Hindlimb muscle (tissue), 1 donor: ENCODE results near the gene EDC3. TPM values are rescaled to one million over a fixed set of nuclear protein-coding genes. Genes with fewer than 3 reads are reported as not detected.
"Not testable (repeated sequence)": the region's sequence is repeated elsewhere in the genome, so short reads cannot be mapped to it uniquely, and the experiment has no call there.

Experiments used
- DNase-seq: peaks from one replicate; pipeline ENCODE4 v3.0.0-alpha.2; 2013
- polyA plus RNA-seq: library from polyadenylated mRNA; unstranded; fragments of 120-200 nt; gene quantifications from one replicate; pipeline ENCODE4 v1.2.1, GENCODE V29; 2013; ENCODE audit not compliant: insufficient read length

EDC3 gene
- polyA plus RNA-seq, 1 donor, result 29.3 TPM

GRCh38 chr15:74709011-74709410, 13.2 kb upstream of the EDC3 start:
- no peak for DNase-seq

- no peak for DNase-seq
Observed at GRCh38 chr15:74696808-74697207, 984 bp upstream of the EDC3 start.

DNA sequence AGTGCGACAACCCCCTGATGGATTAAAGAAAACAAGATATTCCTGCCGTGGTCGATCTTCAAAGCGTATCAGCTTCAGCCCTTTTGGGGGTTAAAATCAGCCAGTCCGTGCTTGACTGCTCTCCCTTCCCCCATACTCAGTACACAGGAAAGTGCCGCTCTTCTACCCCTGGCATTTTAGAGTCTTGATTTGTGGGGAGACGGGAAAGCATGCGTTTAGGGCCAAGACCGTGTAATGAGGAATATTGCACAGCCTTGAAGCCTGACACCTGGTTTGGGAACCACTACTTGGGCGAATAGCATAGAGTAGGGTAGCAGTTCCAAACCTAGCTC, 540 bp upstream of the EDC3 start:
- no peak for DNase-seq

DNA sequence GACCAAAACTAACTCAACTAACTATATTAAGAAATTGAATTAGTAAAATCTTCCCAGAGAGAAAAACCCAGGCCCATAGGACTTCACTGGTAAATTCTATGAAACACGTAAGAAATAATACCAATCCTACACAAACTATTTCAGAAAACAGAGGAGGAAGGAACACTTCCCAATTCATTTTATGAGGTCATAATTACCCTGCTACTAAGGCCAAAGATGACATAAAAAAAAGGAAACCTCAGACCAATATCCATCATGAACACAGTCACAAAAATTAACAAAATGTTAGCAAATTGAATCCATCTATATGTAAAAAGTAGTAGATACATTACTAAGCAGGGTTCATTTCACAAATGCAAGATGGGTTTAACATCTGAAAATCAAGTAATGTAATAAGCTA, 3.5 kb downstream of the EDC3 start:
- no peak for DNase-seq

DNA sequence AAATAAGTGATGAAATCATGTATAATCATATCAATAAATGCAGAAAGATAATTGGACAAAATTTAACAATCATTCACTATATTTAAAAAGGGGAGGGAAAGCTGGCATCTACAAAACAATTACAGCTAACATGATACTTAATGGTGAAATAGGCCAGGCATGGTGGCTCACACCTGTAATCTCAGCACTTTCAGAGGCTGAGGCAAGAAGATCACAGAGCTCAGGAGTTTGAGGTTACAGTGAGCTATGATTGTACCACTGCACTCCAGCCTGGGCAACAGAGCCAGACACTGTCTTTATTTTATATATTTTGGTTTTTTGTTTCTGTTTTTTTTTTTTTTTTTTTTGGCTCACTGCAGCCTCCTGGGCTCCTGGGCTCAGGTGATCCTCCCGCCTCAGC, 12.1 kb downstream of the EDC3 start:
- no peak for DNase-seq

DNA sequence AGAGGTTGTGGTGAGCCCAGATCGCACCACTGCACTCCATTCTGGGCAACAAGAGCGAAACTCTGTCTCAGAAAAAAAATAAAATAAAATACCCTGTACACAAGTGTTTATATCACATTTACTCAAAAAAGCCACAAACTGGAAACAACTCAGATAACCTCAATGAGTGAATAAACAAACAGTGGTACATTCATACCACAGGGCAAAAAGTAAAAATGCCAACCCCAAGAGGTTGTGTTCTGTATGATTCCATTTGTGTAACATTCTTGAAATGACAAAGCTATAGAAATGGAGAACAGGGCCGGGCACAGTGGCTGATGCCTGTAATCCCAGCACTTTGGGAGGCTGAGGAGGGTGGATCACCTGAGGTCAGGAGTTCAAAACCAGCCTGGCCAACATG, 12.9 kb downstream of the EDC3 start:
- DNase-seq, result no peak

DNA sequence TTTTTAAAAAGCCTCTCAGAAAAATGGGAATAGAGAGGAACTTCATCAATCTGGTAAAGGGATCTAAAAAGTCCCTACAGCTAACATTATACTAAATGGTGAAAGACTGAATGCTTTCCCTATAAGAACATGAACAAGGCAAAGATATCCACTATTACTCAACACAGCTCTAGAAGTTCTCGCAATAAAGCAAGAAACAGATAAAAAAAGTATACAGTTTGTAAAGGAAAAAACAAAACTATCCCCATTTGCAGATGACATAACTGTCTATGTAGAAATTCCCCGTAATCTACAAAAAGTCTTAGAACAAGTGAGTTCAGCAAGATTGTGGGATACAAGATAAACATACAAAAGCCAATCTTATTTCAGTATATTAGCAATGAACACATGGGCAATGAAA, 15.4 kb downstream of the EDC3 start:
- no peak for DNase-seq

GRCh38 chr15:74676801-74677200, 19.0 kb downstream of the EDC3 start:
- DNase-seq, result no peak

- DNase-seq, result no peak
Observed at GRCh38 chr15:74674161-74674560, 21.7 kb downstream of the EDC3 start.

DNA sequence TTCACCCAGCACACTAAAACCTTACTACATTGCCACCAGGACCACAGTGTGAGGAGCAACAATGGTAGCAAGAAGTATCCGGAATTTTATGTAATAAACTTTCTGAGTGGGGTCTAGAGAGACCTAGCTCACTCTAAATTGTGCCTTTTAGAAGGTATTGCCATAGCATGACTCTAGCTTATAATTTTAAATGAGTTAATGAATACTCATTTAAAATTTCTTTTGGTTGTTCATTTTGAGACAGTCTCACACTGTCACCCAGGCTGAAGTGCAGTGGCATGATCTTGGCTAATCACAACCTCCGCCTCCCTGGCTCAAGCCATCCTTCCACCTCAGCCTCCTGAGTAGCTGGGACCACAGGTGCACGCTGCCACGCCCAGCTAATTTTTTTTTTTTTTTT, 26.2 kb downstream of the EDC3 start:
- no peak for DNase-seq

GRCh38 chr15:74667975-74668374, 27.8 kb downstream of the EDC3 start:
- no peak for DNase-seq

DNA sequence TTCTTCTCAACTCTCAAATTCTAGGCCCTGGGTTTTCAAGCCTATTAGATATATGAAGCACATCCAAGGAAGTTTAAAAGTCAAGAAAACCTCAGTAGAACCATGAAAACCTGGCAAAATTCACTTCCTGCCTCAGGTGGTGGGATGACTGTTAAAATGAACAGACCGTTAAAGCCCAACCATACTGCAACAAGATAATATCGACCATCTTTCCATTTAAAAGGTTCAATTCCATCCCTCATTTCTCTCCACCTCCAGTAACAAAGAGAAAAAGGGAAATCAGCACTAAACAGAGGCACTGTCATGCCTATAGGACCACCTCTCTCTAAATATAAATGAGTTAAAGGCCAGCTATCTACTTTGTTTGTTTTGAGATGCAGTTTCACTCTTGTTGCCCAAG, 31.2 kb downstream of the EDC3 start:
- DNase-seq, result no peak

DNA sequence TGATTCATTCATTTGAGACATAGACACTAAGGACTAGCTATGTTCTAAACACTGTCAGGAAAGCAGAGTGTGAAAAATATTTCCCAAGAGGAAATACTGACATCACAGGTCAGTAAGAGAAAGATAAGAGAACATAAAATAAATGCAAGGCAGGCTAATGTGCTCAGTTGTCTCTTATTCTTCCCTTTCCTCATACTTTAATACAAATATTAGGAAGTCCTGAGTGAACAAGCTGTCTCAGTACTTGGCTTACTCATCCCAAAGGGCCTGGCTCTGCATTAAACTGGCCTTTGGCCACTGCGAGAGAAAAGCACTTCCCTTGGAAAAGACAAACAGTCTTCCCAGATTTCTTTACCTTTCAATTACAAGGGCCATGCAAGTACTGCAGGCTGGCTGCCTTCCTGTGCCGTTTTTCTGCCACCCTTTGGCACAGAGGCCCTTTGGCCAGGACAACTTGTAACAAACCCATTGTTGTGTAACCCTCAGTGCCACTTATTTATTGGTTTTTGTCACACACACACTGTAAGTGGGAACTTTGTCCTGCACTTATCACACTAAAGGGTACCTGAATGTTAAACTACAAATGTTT, 31.7 kb downstream of the EDC3 start:
- DNase-seq, result peak; percentile 8

DNA sequence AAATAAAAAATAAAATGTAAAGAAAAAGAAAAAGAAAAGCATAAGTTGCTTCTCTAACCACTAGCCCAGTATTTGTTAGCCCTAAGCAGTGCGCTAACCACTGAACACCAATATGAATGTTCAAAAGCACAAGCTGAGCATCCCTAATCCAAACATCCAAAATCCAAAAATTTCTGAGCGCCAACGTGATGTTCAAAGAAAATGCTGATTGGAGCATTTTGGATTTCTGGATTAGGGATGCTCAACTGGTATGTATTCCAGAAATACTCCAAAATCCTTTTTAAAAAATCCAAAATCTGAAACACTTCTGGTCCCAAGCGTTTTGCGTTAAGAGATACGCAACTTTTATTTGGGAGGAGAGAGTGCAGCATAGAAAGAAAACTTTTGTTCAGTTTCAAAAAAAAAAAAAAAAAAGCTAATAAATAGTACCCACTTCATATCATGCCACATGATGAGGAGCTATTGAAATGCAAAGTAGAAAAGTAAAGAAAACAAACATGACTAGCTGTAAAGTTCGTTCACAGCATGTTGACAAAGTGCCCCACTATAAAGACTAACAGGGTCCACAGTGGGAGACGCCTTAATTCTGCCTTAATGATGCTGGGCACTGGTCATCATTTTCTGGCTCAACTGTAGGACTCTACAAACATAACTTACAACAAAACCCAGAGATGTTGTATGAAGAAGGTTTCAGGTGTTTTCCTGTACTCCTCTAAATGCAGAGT, 32.4 kb downstream of the EDC3 start:
- DNase-seq, result no peak

DNA sequence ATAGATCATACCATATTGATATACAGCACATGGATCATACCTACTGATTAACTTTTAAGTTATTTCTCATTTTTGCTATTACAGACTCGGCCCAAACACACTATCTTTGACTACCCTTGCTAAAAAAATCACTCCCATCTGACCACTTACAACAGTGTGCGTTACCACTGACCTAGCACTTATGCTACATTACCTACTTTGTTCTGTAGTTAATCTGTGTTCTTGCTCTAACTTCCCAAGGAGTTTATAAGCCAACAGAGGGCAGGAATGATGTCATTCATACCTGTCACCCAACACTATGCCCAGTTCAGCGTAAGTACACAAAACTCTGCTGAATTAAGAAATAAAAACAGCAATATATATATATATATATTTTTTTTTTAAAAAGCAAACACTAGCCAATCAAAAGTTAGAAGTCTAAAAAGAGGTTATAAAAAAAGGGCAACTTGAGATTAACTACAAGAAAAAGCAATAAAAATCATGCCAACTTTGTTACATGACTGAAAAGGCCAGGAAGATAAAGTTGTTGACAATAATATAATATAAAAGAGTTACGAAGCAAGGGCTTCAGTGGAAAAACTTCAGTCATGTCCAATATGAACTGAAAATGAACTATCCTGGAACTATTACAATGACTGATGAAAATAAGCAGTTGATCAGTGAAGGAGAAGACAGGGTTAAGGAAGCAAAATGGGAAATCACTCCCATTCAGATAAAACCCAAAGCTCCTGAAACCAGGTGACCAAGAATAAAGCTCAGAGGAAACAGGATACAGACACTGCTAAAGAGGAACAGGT, 33.6 kb downstream of the EDC3 start:
- no peak for DNase-seq

DNA sequence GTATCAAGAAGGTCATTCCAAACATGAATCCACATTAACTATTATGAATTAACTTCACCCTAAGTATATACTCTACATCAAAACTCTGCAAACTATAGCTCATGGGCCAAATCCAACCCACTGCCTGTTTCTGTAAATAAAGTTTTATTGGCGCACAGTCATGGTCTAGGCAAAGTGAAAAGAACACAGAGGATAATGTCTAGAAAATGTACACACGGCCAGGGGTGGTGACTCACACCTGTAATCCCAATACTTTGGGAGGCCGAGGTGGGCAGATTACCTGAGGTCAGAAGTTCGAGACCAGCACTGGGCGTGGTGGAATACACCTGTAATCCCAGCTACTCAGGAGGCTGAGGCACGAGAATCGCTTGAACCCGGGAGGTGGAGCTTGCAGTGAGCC, 34.5 kb downstream of the EDC3 start:
- not testable (repeated sequence) for DNase-seq

DNA sequence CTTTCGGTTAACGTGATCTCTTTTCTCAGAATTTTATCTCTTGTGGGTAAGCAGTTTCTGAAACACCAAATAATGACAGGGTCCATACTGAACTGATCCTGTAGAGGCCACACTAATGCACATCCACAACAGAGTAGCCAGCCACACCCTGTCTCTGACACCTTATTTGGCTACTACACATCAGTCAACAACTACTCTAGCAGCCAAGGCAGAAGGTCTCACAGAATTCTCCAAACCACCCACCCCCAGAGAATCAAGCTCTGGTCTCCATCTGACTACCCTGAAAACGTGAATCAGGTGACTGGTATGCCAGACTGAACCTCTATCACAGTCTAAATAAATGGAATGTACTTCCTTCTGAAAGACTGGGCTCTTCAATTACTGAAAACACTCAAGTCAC, 38.0 kb downstream of the EDC3 start:
- DNase-seq, result no peak

GRCh38 chr15:74656935-74657535, 38.8 kb downstream of the EDC3 start:
- no peak for DNase-seq

DNA sequence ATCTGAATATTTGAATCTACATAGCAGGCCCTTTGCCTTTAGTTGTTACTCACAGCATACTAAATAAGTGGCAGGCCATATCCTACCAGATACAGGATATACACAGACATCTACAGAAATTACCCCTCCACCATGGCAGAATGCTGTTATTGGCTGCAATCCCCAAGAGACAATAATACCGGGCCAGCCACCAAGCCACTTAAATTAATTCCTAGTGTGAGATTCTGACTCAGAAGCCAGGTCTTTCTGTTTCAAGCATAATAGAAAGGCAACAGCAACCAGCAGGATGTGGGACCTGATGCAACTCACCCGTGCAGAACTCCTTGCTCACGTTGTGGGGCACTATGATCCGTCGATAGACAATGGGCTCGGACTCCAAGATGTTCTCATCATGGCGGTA, 40.4 kb downstream of the EDC3 start:
- DNase-seq, result no peak

- no peak for DNase-seq
Observed at GRCh38 chr15:74653426-74654102, 42.3 kb downstream of the EDC3 start.

GRCh38 chr15:74651242-74651741, 44.5 kb downstream of the EDC3 start:
- DNase-seq, result no peak

DNA sequence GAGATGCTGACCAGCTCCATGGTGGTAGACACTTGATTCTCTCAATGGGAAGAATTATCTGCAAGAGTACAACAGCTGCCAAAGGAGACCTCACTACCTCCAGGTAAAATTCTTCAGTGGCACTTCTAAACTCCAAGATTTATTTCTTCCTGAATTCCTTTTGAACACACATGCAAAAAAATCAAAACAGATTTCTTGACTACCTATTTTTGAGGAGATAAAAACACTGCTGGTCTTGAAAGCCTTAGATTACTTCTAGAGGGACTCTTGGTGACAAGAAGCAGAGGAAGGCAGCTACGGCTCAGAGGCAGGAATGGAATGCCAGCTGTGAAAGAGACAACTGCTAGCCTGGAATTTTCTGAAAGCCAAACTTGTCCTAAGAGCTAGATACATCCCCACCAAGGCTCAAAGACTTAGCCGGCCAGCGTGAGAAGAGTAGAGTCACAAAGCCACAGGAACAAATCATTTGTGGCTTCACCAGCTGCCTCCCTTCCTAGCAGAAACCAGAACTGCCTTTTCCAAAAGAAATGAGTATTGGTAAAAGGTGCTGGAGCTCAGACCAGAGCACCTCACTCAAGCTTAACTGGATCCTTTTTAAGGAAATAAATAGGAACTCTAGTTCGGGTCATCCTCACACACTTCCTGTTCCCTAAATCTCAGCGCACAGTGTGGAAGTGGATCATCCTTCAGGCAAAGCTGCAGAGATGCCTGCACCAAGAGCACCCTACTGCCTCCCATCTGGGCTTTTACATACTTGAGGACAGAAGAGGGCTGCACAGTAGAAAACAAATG, 47.6 kb downstream of the EDC3 start:
- no peak for DNase-seq
